ENCODE measurements around the gene CACNA2D3. TPM values are rescaled to one million over a fixed set of nuclear protein-coding genes. Genes with fewer than 3 reads are reported as not detected.

The CACNA2D3 gene
- total and polyA plus RNA-seq, 2 experiments from 2014 or later = 1.1 to 2.5 TPM

DNA sequence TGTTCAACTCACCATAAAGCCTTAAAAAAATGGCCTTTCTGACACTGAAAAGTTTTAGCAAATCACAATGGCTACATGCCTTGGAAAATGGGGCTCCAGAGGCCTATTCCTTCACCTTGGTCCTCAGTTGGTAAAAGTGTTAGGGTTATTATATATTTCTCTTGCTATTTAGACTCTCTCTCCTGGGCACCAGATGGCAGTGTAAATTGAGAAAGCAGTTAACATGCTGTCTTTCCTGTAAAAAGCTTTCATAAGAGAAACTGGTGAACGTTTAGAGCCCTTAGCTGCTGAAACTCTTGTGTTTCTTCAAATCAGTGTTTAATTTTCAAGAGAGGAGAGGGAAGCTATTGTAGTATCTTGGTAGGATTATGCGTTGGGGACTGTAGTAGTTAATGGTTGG lies 715.6 kb downstream of the CACNA2D3 start:
- TF ChIP-seq EZH2 (IDR thresholded peaks at IDR 0.05; ENCODE audit: borderline replicate concordance) = no peak
- TF ChIP-seq, protein P1, sequence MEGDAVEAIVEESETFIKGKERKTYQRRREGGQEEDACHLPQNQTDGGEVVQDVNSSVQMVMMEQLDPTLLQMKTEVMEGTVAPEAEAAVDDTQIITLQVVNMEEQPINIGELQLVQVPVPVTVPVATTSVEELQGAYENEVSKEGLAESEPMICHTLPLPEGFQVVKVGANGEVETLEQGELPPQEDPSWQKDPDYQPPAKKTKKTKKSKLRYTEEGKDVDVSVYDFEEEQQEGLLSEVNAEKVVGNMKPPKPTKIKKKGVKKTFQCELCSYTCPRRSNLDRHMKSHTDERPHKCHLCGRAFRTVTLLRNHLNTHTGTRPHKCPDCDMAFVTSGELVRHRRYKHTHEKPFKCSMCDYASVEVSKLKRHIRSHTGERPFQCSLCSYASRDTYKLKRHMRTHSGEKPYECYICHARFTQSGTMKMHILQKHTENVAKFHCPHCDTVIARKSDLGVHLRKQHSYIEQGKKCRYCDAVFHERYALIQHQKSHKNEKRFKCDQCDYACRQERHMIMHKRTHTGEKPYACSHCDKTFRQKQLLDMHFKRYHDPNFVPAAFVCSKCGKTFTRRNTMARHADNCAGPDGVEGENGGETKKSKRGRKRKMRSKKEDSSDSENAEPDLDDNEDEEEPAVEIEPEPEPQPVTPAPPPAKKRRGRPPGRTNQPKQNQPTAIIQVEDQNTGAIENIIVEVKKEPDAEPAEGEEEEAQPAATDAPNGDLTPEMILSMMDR (IDR thresholded peaks at IDR 0.05; ENCODE audit: poor library complexity) = peak; percentile 39
- no peaks in the 10 kb centered on the region for H3K79me2 ChIP-seq
- H3K4me1 ChIP-seq (ENCODE audit: insufficient read depth) = no peaks in the 10 kb centered on the region
- H4K20me1 ChIP-seq (ENCODE audit: insufficient read depth, poor library complexity, severe bottlenecking) = no peaks in the 10 kb centered on the region
- H3K27ac ChIP-seq = peak overlapping the region; percentile 23
- WGBS (ENCODE audit: low lambda C conversion rate, missing lambda C conversion rate) = 38% methylated on average over 2 of the region's 2 CpGs
- no peaks in the 10 kb centered on the region for H3K9me3 ChIP-seq (ENCODE audit: low read depth)
- H3K9me2 ChIP-seq (replicated peaks; ENCODE audit: insufficient read depth) = no peaks in the 10 kb centered on the region
- no peak overlapping the region for H3K4me2 ChIP-seq
- no peak overlapping the region for H2AFZ ChIP-seq
- H3K27me3 ChIP-seq = no peaks in the 10 kb centered on the region
- H3K4me3 ChIP-seq = no peak overlapping the region
- H3K36me3 ChIP-seq (replicated peaks; ENCODE audit: insufficient read depth, low read depth) = no peaks in the 10 kb centered on the region
- peak; percentile 16 for DNase-seq (ENCODE audit: low spot score)

DNA sequence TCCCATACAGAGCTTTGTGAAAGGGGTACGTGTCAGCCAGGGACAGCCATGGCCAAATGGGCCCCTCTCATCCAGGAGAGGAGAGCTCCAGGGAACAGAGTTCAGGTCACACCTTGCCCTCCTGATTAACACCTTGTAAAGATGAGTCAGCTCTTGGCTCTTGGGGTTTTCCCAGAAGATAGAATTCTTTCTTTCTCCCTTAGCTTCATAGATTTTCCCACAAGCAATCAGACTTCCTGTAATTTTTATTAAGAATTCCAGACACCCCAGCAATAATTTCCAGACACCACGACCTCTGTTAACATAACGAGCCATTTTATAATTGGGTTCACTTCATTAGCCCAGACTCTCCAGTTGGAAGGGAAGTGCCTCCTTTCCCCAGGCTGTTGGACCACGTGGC lies 719.1 kb downstream of the CACNA2D3 start:
- no peaks in the 10 kb centered on the region for H3K79me2 ChIP-seq
- no peaks in the 10 kb centered on the region for H4K20me1 ChIP-seq (ENCODE audit: insufficient read depth, poor library complexity, severe bottlenecking)
- H3K9me3 ChIP-seq (ENCODE audit: low read depth) = no peaks in the 10 kb centered on the region
- H3K9me2 ChIP-seq (replicated peaks; ENCODE audit: insufficient read depth) = no peaks in the 10 kb centered on the region
- H3K36me3 ChIP-seq (replicated peaks; ENCODE audit: insufficient read depth, low read depth) = no peaks in the 10 kb centered on the region
- no peak overlapping the region for H2AFZ ChIP-seq
- DNase-seq (ENCODE audit: low spot score) = peak; percentile 42
- H3K27me3 ChIP-seq = no peaks in the 10 kb centered on the region
- H3K4me2 ChIP-seq = no peak overlapping the region
- no peak overlapping the region for H3K4me3 ChIP-seq
- no peak for TF ChIP-seq EZH2 (IDR thresholded peaks at IDR 0.05; ENCODE audit: borderline replicate concordance)
- TF ChIP-seq, protein P1 (IDR thresholded peaks at IDR 0.05; ENCODE audit: poor library complexity) = no peak
- no peak for TF ChIP-seq EZH2phosphoT487 (IDR thresholded peaks at IDR 0.05; ENCODE audit: low read depth, severe bottlenecking, unreplicated experiment)
- 75% methylated on average over 4 of the region's 4 CpGs for WGBS (ENCODE audit: low lambda C conversion rate, missing lambda C conversion rate)
- H3K27ac ChIP-seq = peak overlapping the region; percentile 77
- no peaks in the 10 kb centered on the region for H3K4me1 ChIP-seq (ENCODE audit: insufficient read depth)

DNA sequence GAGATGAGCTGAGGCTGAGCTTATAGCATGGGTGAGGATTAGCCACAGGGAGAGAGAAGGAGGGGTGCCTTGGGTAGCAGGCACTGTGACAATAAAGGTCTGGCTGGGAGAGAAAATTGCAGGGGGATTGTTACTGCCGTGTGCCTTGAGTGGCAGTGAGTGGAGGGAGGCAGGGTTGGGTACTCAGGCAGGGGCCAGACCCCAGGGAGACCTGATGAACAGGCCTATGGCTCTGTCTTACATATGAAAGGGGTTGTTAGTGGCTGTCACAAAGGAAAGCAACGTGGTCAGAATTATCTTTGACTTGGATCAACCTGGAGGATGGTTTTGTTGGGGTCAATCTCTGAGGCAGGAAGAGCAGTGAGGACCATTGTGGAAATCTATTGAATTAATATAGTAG lies 721.0 kb downstream of the CACNA2D3 start:
- no peaks in the 10 kb centered on the region for H3K27me3 ChIP-seq
- H3K9me3 ChIP-seq (ENCODE audit: low read depth) = no peaks in the 10 kb centered on the region
- no peak overlapping the region for H3K4me3 ChIP-seq
- H3K4me2 ChIP-seq = no peak overlapping the region
- H3K27ac ChIP-seq = no peak overlapping the region
- no peaks in the 10 kb centered on the region for H3K9me2 ChIP-seq (replicated peaks; ENCODE audit: insufficient read depth)
- H3K4me1 ChIP-seq (ENCODE audit: insufficient read depth) = no peaks in the 10 kb centered on the region
- 55% methylated on average over 2 of the region's 2 CpGs for WGBS (ENCODE audit: low lambda C conversion rate, missing lambda C conversion rate)
- DNase-seq (ENCODE audit: low spot score) = no peak
- TF ChIP-seq, protein P1 (IDR thresholded peaks at IDR 0.05; ENCODE audit: poor library complexity) = no peak
- TF ChIP-seq EZH2phosphoT487 (IDR thresholded peaks at IDR 0.05; ENCODE audit: low read depth, severe bottlenecking, unreplicated experiment) = no peak
- H4K20me1 ChIP-seq (ENCODE audit: insufficient read depth, poor library complexity, severe bottlenecking) = no peaks in the 10 kb centered on the region
- no peak overlapping the region for H2AFZ ChIP-seq
- H3K36me3 ChIP-seq (replicated peaks; ENCODE audit: insufficient read depth, low read depth) = no peaks in the 10 kb centered on the region
- H3K79me2 ChIP-seq = no peaks in the 10 kb centered on the region

DNA sequence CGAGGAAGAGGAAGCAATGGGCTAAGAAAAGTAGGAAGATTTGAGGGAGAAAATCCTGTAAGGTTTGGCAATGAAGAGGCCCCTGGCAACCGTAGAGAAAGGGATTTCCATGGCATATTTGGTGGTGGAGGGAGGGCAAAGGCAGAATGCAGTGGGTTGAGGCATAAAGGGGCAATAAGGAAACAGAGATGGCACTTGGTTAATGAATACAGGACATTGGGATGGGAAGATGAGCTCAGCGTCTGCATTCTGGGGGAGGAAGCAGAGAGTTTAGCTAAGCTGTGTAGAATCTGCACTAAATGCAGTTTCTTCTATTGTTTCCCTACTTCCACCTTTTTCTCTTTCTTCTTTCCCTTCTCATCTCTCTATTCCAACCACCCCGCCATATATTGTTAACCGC lies 721.9 kb downstream of the CACNA2D3 start:
- WGBS (ENCODE audit: low lambda C conversion rate, missing lambda C conversion rate) = 96% methylated on average over 5 of the region's 5 CpGs
- H2AFZ ChIP-seq = no peak overlapping the region
- H3K9me3 ChIP-seq (ENCODE audit: low read depth) = no peaks in the 10 kb centered on the region
- no peak for TF ChIP-seq EZH2 (IDR thresholded peaks at IDR 0.05; ENCODE audit: borderline replicate concordance)
- no peaks in the 10 kb centered on the region for H3K9me2 ChIP-seq (replicated peaks; ENCODE audit: insufficient read depth)
- H3K4me1 ChIP-seq (ENCODE audit: insufficient read depth) = no peaks in the 10 kb centered on the region
- no peak for DNase-seq (ENCODE audit: low spot score)
- H4K20me1 ChIP-seq (ENCODE audit: insufficient read depth, poor library complexity, severe bottlenecking) = no peaks in the 10 kb centered on the region
- no peaks in the 10 kb centered on the region for H3K36me3 ChIP-seq (replicated peaks; ENCODE audit: insufficient read depth, low read depth)
- peaks cover 2% of the 10 kb centered on the region for H3K27me3 ChIP-seq
- no peaks in the 10 kb centered on the region for H3K79me2 ChIP-seq
- no peak overlapping the region for H3K4me3 ChIP-seq
- H3K4me2 ChIP-seq = no peak overlapping the region
- H3K27ac ChIP-seq = no peak overlapping the region

Data from hepatocyte (in vitro differentiated cells).